HL-60 (cell line): Measurements from ENCODE around the gene TEDC1.

Source experiments
- POLR2AphosphoS5 ChIP-seq: IDR thresholded peaks from 2 replicates; pipeline ENCODE4 v1.6.1; 2012; ENCODE audit warnings: low read depth
- TF ChIP-seq, protein P1 (sequence below): IDR thresholded peaks from one replicate; pipeline ENCODE4 v1.5.1; 2011; ENCODE audit warnings: low read length, control low read depth, inconsistent platforms; ENCODE audit not compliant: insufficient read depth

DNA sequence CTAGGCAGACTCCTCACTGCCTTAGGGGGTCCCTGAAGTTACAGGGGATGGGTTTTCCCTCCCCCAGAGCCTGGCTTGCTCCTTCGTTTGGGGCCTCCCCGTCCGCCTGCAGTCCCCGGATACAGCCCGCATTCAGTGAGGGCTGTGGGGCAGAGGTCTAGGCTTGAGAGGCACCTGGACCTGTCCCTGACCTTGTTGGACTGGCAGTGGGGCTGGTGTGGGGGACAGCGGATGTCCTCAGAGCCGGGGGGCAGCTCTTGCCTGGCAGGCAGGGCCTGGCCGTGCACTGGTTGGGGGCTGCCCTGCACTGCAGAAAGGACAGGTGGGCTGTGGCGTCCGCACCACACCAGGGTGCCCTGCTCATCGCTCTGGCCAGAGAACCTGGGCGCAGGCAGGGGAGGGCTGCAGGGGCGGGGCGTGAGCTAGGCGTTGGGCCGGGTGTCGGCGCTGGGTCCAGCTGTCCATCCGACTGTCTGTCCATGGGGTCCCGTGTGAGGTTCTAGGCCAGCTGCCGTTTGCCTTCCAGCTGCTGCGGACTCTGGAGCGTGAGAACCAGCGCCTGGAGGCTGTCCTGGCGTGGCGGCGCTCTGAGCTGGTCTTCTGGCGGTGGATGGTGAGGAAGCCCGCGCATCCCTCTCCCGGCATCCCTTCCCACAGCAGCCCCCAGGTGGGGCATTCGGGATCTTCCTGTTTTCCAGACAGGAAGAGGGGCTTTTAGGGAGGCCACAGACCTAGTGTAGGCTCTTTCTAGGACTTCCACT lies 6.0 kb downstream of the TEDC1 start:
- TF ChIP-seq, protein P1, sequence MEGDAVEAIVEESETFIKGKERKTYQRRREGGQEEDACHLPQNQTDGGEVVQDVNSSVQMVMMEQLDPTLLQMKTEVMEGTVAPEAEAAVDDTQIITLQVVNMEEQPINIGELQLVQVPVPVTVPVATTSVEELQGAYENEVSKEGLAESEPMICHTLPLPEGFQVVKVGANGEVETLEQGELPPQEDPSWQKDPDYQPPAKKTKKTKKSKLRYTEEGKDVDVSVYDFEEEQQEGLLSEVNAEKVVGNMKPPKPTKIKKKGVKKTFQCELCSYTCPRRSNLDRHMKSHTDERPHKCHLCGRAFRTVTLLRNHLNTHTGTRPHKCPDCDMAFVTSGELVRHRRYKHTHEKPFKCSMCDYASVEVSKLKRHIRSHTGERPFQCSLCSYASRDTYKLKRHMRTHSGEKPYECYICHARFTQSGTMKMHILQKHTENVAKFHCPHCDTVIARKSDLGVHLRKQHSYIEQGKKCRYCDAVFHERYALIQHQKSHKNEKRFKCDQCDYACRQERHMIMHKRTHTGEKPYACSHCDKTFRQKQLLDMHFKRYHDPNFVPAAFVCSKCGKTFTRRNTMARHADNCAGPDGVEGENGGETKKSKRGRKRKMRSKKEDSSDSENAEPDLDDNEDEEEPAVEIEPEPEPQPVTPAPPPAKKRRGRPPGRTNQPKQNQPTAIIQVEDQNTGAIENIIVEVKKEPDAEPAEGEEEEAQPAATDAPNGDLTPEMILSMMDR: no peak
- TF ChIP-seq POLR2AphosphoS5: no peak
